MM.1S (cell line): Measurements from ENCODE around the gene LY6G6C.

ENCODE experiments used
- EZH2phosphoT487 ChIP-seq: fragments of 300-600 bp; sonication (generic); IDR thresholded peaks from 2 replicates; pipeline ENCODE4 v1.6.1; 2018; ENCODE audit warnings: antibody characterized with exemption, low read length
- TF ChIP-seq, protein P1 (sequence below): fragments of 300-600 bp; sonication (generic); IDR thresholded peaks from 2 replicates; pipeline ENCODE4 v1.5.1; 2016; ENCODE audit warnings: antibody characterized with exemption, low read length, mixed read lengths

DNA sequence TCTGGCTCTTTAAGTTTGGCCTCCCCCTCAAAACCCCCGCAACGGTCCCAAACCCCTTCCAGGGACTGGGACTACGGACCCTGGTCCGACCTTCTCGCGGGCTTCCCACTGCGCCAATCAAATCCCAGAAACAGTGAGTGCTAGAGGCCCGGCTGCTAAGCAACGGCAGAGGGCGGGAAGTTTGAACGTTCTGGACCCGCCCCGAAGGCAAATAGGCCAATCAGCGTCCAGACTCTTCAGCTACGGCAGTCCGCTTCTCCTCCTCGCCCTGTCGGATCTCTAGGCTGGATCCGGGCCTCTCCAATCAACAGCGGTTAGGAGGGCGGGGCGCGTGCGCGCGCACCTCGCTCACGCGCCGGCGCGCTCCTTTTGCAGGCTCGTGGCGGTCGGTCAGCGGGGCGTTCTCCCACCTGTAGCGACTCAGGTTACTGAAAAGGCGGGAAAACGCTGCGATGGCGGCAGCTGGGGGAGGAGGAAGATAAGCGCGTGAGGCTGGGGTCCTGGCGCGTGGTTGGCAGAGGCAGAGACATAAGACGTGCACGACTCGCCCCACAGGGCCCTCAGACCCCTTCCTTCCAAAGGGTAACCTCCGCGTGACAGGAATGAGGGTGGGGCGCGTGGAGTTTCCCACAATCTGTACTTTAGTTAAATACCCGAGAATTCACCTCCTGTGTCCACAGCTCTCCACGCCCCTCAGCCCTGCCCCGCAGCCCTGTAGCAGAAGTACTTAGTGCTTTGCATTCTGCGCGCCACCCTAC lies 18.3 kb upstream of the LY6G6C start, which contains the start of gene MSH5:
- TF ChIP-seq, protein P1, sequence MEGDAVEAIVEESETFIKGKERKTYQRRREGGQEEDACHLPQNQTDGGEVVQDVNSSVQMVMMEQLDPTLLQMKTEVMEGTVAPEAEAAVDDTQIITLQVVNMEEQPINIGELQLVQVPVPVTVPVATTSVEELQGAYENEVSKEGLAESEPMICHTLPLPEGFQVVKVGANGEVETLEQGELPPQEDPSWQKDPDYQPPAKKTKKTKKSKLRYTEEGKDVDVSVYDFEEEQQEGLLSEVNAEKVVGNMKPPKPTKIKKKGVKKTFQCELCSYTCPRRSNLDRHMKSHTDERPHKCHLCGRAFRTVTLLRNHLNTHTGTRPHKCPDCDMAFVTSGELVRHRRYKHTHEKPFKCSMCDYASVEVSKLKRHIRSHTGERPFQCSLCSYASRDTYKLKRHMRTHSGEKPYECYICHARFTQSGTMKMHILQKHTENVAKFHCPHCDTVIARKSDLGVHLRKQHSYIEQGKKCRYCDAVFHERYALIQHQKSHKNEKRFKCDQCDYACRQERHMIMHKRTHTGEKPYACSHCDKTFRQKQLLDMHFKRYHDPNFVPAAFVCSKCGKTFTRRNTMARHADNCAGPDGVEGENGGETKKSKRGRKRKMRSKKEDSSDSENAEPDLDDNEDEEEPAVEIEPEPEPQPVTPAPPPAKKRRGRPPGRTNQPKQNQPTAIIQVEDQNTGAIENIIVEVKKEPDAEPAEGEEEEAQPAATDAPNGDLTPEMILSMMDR: no peak
- no peak for TF ChIP-seq EZH2phosphoT487
